Lung microvascular endothelial cell (primary cell): ENCODE data around the gene ATXN3L. TPM values are rescaled to one million over a fixed set of nuclear protein-coding genes. Genes with fewer than 3 reads are reported as not detected.

Source experiments
- DNase-seq, 2 donors: peaks; one replicate each; pipeline versions ENCODE4 v3.0.0 to v3.0.0-alpha.2; 2010; ENCODE audit warnings: low read depth in 2 of 2
- total RNA-seq: library from RNA; depleted of rRNA; stranded (reverse); fragments of >200 nt; gene quantifications from 2 replicates; pipeline ENCODE4 v1.2.1, GENCODE V29; 2014

The ATXN3L gene
- not detected in 2 replicates for total RNA-seq

GRCh38 chrX:13319953-13320352 lies at the start of gene ATXN3L:
Gene ATXN3L (minus strand): TSS chrX:13320053. CDS start chrX:13319934, 119 bp downstream.
- DNase-seq: no peak

GRCh38 chrX:13369256-13370030 lies 49.6 kb upstream of the ATXN3L start:
- DNase-seq: no peak

GRCh38 chrX:13367950-13368349 lies 48.1 kb upstream of the ATXN3L start:
- DNase-seq: no peak

GRCh38 chrX:13366698-13367097 lies 46.8 kb upstream of the ATXN3L start:
- no peak for DNase-seq

GRCh38 chrX:13365161-13365560 lies 45.3 kb upstream of the ATXN3L start:
- DNase-seq: no peak

- no peak for DNase-seq
Measured at GRCh38 chrX:13364230-13364857, 44.5 kb upstream of the ATXN3L start.

- DNase-seq: no peak
Measured at GRCh38 chrX:13360146-13360545, 40.3 kb upstream of the ATXN3L start.

GRCh38 chrX:13357925-13358324 lies 38.1 kb upstream of the ATXN3L start:
- peak in 1 of 2 donors; percentile 51 for DNase-seq

- DNase-seq: no peak
Measured at GRCh38 chrX:13346646-13347045, 26.8 kb upstream of the ATXN3L start.

GRCh38 chrX:13345438-13345837 lies 25.6 kb upstream of the ATXN3L start:
- DNase-seq: peak in 1 of 2 donors; percentile 14

GRCh38 chrX:13345037-13345436 lies 25.2 kb upstream of the ATXN3L start:
- DNase-seq: no peak

- peak; percentile 3 to 77 for DNase-seq
Measured at GRCh38 chrX:13341491-13342101, 21.7 kb upstream of the ATXN3L start.

GRCh38 chrX:13340182-13340791 lies 20.4 kb upstream of the ATXN3L start:
- no peak for DNase-seq

- DNase-seq: no peak
Measured at GRCh38 chrX:13339607-13340006, 19.8 kb upstream of the ATXN3L start.

GRCh38 chrX:13338996-13339515 lies 19.2 kb upstream of the ATXN3L start:
- DNase-seq: no peak

GRCh38 chrX:13334491-13334890 lies 14.6 kb upstream of the ATXN3L start:
- peak in 1 of 2 donors; percentile 2 for DNase-seq

- no peak for DNase-seq
Measured at GRCh38 chrX:13330446-13330845, 10.6 kb upstream of the ATXN3L start.

- DNase-seq: no peak
Measured at GRCh38 chrX:13327666-13328065, 7.8 kb upstream of the ATXN3L start.

GRCh38 chrX:13323241-13323640 lies 3.4 kb upstream of the ATXN3L start:
- DNase-seq: no peak

GRCh38 chrX:13317366-13317765 lies 2.5 kb downstream of the ATXN3L start:
- DNase-seq: no peak

GRCh38 chrX:13311560-13311959 lies 8.3 kb downstream of the ATXN3L start:
- DNase-seq: no peak

- no peak for DNase-seq
Measured at GRCh38 chrX:13309631-13310030, 10.2 kb downstream of the ATXN3L start.
